ENCODE data around the gene ZNF70.

GRCh38 chr22:23760056-23760455 is 9.1 kb upstream of the ZNF70 start:
- TF ChIP-seq, protein P1, sequence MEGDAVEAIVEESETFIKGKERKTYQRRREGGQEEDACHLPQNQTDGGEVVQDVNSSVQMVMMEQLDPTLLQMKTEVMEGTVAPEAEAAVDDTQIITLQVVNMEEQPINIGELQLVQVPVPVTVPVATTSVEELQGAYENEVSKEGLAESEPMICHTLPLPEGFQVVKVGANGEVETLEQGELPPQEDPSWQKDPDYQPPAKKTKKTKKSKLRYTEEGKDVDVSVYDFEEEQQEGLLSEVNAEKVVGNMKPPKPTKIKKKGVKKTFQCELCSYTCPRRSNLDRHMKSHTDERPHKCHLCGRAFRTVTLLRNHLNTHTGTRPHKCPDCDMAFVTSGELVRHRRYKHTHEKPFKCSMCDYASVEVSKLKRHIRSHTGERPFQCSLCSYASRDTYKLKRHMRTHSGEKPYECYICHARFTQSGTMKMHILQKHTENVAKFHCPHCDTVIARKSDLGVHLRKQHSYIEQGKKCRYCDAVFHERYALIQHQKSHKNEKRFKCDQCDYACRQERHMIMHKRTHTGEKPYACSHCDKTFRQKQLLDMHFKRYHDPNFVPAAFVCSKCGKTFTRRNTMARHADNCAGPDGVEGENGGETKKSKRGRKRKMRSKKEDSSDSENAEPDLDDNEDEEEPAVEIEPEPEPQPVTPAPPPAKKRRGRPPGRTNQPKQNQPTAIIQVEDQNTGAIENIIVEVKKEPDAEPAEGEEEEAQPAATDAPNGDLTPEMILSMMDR (IDR thresholded peaks at IDR 0.05) = no peak
- TF ChIP-seq EZH2 (IDR thresholded peaks at IDR 0.05) (no peak), EZH2phosphoT487 (IDR thresholded peaks at IDR 0.05) (no peak)

Data from neural progenitor cell (in vitro differentiated cells).